ENCODE data around the gene ITGBL1.

DNA sequence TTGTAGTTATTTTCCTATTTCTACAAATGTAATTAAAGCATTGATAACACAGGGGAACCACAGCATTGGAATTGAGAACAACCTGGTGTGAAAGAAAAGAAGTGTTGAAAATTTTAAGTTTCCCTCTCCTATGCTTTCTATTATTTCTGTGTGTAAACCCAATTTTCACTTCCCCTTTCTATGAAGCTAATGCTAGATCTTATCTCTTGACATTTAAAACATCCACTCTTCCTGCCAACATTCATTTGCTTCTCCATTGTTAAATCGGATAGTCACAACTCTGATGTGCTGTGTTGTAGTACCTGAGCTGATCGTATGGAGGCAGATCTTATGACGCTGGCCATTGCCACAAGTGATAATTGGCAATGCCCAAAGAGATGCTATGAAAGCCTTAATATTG lies 203.0 kb downstream of the ITGBL1 start:
- no peak for TF ChIP-seq POLR2A (IDR thresholded peaks at IDR 0.05; ENCODE audit: low read depth, low read length)
- TF ChIP-seq POLR2AphosphoS5 (IDR thresholded peaks at IDR 0.05; ENCODE audit: low read depth, low read length): no peak
